ENCODE data around the gene HUS1.
"Not testable (repeated sequence)": the region's sequence is repeated elsewhere in the genome, so short reads cannot be mapped to it uniquely, and the experiment has no call there.

HUS1 gene

DNA sequence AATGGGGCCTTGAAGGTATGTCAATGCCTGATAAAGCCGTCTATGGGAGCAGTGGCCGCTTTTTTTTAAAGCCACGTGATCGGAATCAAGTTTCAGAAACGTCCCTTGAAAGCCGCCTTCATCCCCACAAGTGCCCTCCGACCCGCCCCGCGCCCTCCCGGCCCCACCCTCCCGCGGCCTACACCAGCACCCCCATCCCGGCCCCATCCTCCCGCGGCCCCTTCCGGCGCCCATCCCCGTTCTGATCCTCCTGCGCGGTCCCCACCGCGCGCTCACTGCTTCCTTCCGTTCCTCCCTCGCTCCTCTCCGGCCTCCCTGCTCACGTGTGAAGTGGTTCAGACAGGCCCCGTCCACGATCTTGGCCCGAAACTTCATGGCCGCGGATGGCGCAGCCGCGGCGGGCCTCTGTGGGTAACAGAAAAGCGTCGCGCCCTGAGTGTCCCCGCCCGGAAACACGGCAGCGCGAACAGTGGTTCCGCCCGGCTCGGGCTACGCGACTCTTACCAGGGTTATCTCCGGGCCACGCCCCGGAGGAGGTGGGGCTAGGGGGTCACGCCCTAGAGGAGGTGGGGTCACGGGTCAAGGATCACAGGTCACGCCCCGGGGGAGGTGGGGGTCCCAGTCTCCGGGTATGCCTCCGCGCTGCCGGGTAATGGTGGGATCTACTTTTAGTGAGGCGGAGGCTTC, at the start of gene HUS1:
TSS of gene HUS1 (minus strand) at position 471 of the 687 bp plus-strand sequence. CDS start at position 375, 96 bp downstream.
- DNase-seq (ENCODE audit: low read depth in 2 of 2), result peak; percentile 78 to 83

DNA sequence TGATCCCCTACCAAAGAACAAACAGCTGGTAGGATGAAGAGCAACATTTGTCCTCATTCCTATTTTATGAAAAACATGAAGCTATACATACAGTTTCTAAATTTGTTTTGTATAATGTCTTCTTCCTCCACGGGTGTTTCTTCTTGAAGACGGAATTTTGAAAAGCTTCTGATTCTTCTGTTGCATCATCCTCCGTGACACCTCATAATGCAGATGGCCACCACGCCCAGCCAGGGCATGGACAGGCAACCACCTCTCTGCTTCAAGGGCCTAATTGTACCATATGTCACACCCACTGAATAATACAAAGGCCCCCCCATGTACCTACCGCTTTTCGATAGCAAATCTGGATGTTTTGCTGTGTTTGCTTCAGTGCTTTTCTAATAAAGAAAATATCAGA, 49.5 kb upstream of the HUS1 start, which contains the start of gene SUN3:
TSS of gene SUN3 (minus strand) at position 170 of the 400 bp plus-strand sequence. CDS start at position 1, 169 bp downstream.
- DNase-seq (ENCODE audit: low read depth in 2 of 2), result no peak

- no peak for DNase-seq (ENCODE audit: low read depth in 2 of 2)
Observed at GRCh38 chr7:48025624-48026023, 46.2 kb upstream of the HUS1 start.

DNA sequence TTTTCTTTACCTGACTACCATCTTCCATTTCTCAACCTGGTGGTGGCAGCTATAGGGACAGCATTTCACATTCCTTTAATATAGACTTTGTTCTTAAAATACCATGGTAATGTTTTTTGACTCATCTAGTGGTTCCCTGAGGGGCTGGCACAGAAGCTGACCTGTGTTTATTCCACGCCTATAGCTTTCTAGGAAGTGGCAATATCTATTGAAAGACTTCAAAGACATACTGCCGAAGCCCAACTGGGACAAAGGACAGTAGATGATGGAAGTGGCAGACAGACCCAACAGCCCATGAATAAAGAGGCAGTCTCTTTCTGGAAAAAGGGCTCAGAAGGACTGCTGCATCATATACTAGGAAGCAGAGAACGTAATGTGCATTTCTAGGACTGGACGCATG, 38.3 kb upstream of the HUS1 start:
- no peak for DNase-seq (ENCODE audit: low read depth in 2 of 2)

GRCh38 chr7:48016641-48017040, 37.2 kb upstream of the HUS1 start:
- DNase-seq (ENCODE audit: low read depth in 2 of 2), result no peak

GRCh38 chr7:48011951-48012350, 32.5 kb upstream of the HUS1 start:
- DNase-seq (ENCODE audit: low read depth in 2 of 2), result no peak

- no peak for DNase-seq (ENCODE audit: low read depth in 2 of 2)
Observed at GRCh38 chr7:48011323-48011722, 31.9 kb upstream of the HUS1 start.

DNA sequence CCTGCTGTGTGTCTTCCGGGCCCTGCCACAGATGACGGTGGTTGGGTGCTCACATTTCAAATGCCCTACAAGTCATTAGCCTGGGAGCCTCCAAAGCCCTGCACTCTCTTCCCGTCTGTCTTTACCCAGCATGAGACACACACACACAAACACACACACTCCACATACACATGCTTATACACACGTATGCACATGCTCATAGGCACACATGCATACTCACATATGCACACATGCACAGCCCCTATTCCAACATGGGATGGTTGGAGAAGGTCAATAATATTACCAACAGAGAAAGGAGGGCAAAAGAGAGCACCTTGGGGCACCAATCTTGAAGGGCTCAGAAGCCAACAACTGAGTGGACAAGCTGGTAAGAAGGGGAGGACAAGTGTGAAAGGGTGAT, 30.5 kb upstream of the HUS1 start:
- no peak for DNase-seq (ENCODE audit: low read depth in 2 of 2)

DNA sequence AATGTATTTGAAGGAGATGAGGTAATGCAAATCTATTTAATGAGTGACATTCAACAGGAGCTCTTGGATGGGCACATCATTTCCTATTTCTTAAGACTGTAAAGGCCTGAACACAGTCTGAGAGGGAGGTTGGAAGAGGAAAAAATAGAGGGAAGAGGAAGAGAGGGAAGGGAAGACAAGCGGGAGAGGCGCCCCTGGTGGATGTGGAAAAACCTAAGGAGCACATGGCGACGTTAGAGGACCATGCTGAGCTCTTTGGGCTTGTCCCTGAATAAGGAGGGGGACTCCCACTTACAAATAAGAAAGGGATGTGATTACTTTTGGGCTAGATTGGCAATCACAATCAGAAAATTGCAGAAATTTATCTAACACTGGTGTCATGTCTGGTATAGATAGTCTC, 29.8 kb upstream of the HUS1 start:
- DNase-seq (ENCODE audit: low read depth in 2 of 2), result no peak

DNA sequence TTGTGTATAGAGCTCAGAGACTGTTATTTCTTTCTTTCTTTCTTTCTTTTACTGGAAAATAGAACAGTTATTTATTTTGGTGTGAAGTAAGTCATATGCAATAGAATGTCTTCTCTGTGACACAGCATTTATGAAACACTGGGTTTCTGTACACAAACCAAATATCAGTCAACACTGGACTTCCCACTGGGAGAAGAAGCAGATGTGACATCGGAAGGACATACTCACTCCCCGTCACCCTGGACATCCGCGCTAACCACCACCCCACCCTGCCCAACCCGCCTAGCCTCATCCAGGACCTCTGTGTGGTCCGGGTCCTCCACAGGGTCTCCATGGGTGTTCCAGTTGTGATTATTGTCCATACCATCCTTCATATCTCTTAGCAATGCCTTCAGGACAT, 27.5 kb upstream of the HUS1 start:
- no peak for DNase-seq (ENCODE audit: low read depth in 2 of 2)

DNA sequence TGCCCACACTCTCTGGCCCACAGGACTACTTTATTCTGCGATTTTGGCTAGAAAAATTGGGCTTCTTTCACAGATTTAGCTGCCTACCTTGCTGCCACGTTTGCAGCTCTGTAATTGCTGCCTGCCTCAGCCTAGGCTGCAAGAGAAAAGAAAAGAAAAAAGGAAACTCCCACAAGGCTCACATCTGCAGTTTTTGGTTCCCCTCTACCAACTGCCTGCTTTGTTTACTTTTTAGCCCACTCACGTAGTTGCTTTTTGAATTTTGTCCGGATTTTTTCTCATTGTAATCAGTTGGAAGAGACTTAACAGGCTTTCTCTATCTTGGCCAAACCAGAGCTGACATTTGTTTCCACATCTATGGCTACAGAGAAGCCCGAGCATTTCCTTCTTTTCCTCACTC, 25.2 kb upstream of the HUS1 start:
- no peak for DNase-seq (ENCODE audit: low read depth in 2 of 2)

GRCh38 chr7:48004032-48004431, 24.6 kb upstream of the HUS1 start:
- no peak for DNase-seq (ENCODE audit: low read depth in 2 of 2)

DNA sequence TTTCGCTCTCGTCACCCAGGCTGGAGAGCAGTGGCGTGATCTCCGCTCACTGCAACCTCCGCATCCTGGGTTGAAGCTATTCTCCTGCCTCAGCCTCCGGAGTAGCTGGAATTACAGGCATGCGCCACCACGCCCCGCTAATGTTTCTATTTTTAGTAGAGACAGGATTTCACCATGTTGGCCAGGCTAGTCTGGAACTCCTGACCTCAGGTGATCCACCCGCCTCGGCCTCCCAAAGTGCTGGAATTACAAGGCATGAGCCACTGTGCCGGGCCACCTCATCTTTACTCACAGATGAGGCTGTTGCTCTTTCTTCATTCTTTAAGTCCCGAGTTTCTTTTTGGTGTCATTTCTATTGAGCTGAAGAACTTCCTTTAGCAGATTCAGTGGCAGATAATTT, 20.7 kb upstream of the HUS1 start:
- not testable (repeated sequence) for DNase-seq (ENCODE audit: low read depth in 2 of 2)

DNA sequence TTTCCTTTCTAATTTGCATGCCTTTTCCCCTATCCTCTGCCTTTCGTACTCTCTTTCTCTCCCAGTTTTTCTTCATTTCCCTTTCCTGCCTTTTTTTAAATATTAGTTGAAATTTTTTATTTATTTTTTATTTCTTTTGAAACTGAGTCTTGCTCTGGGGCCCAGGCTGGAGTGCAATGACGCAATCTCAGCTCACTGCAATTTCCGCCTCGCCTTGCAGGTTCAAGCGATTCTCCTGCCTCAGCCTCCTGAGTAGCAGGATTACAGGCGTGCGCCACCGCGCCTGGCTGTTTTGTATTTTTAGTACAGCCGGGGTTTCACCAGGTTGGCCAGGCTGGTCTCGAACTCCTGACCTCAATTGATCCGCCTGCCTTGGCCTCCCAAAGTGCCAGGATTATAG, 20.0 kb upstream of the HUS1 start:
- no peak for DNase-seq (ENCODE audit: low read depth in 2 of 2)

GRCh38 chr7:47992446-47992845, 13.0 kb upstream of the HUS1 start:
- DNase-seq (ENCODE audit: low read depth in 2 of 2), result no peak

DNA sequence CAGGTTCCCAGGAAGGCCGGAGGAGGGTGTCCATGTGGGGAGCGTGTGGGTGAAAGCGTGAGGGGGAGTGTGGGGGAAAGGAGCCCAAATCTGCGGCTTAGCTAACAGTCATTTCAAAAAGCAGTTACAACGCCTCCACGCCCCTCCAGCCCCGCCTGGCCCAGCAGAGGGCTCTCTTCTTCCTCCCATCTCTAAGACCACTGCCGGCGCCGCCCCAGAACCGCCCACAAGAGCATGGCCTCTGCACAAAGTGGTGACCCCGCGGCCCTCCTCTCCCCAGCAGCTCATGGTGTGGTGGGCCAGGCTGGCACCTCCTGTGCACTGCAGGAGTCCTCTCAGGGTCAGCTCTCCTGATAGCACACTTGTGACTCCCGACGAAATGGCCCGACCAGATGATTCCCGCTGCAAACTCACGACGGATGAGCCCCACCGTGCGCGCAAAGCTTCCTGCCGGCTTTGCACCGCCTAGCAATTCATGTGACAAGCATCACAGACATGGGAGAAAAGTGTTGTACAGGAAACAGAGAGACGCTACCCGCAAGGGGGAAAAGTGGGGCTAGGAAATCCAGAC, 12.4 kb upstream of the HUS1 start:
- DNase-seq (ENCODE audit: low read depth in 2 of 2), result peak; percentile 70 to 78

- no peak for DNase-seq (ENCODE audit: low read depth in 2 of 2)
Observed at GRCh38 chr7:47991270-47991669, 11.9 kb upstream of the HUS1 start.

- DNase-seq (ENCODE audit: low read depth in 2 of 2), result no peak
Observed at GRCh38 chr7:47990592-47990991, 11.2 kb upstream of the HUS1 start.

GRCh38 chr7:47989607-47990400, 10.4 kb upstream of the HUS1 start:
- not testable (repeated sequence) for DNase-seq (ENCODE audit: low read depth in 2 of 2)

DNA sequence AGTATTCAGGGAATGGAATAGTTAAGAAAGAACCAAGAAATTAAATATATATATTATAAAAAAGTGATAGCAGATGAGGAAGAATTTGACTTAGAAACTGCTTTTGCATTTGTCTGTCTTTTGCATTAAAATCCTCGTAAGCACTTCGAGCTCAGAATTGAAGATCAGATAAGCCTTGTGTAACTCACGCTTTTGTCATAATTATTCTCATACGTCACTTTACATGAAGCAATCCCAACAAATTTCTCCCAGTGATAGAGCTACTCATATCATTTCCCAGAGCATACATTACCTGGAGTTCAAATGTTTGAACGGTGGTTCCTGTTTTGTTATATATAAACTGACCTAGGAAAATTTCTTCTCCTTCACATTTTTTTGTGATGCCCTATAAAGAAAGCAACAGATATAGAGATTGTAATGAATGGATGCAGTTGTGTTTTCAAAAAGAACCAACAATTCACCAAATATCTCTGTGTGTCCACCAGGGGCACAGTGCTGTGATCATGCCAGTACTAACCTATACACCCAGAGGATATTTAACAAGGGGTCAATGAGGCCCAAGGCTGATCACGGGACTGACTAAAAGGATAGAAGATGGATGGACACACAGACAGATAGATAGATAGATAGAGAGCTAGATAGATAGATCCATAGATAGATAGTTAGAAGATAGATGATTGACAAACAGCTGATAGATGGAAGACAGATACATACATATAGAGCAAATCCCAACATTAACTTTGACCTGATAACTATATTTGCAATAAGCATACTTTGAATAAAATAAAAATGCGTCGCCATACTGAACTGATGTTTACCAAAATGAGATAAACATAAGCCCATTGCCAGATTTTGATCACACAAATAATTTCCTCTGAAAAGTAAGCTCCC, 9.3 kb upstream of the HUS1 start:
- no peak for DNase-seq (ENCODE audit: low read depth in 2 of 2)

- no peak for DNase-seq (ENCODE audit: low read depth in 2 of 2)
Observed at GRCh38 chr7:47982610-47983009, 3.2 kb upstream of the HUS1 start.

GRCh38 chr7:47980648-47981047, 1.2 kb upstream of the HUS1 start:
- DNase-seq (ENCODE audit: low read depth in 2 of 2), result not testable (repeated sequence)
